Epithelial cell of esophagus (primary cell): ENCODE measurements around the gene SLC38A11.
"Not testable (repeated sequence)": the region's sequence is repeated elsewhere in the genome, so short reads cannot be mapped to it uniquely, and the experiment has no call there.

Experiments
- DNase-seq: peaks from one replicate; pipeline ENCODE4 v3.0.0; 2010; ENCODE audit warnings: low read depth
- H3K4me3 ChIP-seq: 2 replicates; pipeline ENCODE4 v1.5.1; 2011; ENCODE audit warnings: mild to moderate bottlenecking, low read length, control low read depth
- TF ChIP-seq, protein P1 (sequence below): IDR thresholded peaks from 2 replicates; pipeline ENCODE4 v1.5.1; 2011; ENCODE audit warnings: low read depth, mild to moderate bottlenecking, low read length, control low read depth, inconsistent platforms; ENCODE audit not compliant: insufficient read depth; ENCODE audit errors: missing control alignments

Gene SLC38A11

DNA sequence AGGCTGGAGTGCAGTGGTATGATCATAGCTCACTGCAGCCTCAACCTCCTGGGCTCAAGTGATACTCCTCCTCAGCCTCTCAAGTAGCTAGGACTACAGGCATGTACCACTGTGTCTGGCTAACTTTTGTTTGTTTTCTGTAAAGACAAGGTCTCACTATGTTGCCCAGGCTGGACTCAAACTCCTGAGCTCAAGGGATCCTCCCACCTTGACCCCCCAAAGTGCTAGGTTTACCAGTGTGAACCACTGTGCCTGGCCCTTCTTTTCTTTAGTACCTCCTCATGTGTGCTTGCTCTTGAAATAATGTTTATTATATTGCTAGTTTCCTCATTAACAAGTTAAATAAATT is 94.7 kb downstream of the SLC38A11 start:
- TF ChIP-seq, protein P1, sequence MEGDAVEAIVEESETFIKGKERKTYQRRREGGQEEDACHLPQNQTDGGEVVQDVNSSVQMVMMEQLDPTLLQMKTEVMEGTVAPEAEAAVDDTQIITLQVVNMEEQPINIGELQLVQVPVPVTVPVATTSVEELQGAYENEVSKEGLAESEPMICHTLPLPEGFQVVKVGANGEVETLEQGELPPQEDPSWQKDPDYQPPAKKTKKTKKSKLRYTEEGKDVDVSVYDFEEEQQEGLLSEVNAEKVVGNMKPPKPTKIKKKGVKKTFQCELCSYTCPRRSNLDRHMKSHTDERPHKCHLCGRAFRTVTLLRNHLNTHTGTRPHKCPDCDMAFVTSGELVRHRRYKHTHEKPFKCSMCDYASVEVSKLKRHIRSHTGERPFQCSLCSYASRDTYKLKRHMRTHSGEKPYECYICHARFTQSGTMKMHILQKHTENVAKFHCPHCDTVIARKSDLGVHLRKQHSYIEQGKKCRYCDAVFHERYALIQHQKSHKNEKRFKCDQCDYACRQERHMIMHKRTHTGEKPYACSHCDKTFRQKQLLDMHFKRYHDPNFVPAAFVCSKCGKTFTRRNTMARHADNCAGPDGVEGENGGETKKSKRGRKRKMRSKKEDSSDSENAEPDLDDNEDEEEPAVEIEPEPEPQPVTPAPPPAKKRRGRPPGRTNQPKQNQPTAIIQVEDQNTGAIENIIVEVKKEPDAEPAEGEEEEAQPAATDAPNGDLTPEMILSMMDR, result no peak
- DNase-seq, result no peak
- H3K4me3 ChIP-seq, result no peak overlapping the region

DNA sequence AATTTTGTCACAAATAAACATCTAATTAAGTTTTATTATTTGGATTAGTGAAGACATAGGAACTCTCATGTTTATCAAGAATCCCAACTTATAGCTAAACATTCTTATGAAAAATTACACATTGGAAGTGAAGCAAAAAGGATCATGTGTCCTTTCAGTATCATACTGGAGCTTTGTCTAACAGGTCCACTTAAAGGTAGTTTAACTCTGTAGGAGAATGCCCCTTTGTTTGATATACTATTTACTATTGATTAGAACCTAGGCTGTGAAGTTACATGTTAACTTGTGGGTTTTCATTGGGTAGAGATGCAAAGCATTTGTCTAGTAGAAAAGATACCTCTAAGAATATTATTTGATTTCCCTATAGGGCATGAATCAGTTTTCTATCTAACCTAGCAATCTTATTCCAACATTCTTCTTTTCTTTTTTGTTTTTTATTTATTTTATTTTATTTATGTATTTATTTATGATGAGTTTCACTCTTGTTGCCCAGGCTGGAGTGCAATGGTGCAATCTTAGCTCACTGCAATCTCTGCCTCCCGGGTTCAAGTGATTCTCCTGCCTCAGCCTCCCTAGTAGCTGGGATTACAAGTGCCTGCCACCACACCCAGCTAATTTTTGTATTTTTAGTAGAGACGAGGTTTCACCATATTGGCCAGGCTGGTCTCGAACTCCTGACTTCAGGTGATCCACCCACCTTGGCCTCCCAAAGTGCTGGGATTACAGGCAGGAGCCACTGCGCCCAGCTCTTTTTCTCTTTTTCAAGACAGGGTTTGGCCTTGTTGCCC is 95.2 kb downstream of the SLC38A11 start:
- not testable (repeated sequence) for H3K4me3 ChIP-seq, DNase-seq

DNA sequence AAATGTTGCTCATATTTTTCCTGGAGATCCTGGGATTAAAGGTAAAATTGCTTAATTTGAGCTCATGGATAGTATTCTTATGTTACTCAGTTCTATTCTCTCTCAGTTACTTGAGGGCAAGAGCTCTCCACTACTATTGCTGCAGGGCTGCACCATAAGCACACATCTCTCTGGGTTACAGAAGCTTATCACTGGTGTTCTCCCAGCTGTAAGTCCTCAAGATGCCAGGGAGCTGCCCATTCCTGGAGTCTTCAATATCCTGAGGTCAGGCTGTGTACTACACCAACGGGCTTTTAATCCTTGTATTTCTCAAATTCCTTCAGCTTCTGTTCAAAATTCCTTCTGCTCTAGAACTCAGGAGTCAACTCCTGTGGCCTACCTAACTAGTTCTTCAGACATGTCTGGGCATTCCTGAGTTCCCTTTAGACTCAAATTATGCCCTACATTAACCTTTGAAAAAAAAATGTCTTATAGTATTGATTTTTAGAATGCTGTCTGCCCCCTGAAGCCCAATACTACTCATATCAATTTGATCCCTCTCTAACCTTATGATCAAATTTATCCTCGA is 96.0 kb downstream of the SLC38A11 start:
- H3K4me3 ChIP-seq, result no peak overlapping the region
- TF ChIP-seq, protein P1, result no peak
- peak; percentile 67 for DNase-seq

DNA sequence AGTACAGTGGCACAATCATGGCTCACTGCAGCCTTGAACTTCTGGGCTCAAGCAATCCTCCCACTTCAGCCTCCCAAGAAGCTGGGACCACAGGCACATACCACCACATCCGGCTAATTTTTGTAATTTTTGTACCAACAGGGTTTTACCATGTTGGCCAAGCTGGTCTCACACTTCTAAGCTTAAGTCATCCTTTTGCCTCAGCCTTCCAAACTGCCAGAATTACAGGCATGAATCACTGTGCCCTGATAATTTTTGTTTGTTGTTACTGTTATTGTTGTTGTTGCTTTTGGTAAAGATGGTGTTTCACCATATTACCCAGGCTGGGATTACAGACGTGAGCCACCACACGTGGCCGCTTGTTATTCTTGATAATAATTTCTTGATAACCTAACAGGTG is 103.2 kb downstream of the SLC38A11 start:
- H3K4me3 ChIP-seq, result no peak overlapping the region
- TF ChIP-seq, protein P1, result no peak
- no peak for DNase-seq

DNA sequence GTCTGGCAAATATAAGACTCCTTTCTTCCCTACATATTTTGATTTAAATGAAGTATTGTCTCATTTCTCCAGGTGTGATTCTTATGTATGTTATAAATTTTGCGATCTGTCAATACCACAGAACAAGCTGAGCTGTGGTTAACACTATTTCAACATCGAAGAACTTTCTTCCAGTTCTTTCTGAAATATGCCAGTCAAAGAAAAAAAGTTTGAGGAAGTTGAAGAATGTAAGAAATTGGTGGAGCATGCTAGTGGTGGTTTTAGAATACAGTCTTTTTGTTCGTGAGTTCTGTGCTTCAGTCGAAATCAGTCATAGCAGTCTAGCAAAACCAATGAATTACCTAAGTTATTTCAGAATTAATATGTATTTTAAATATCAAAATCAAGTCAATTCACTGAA is 105.1 kb downstream of the SLC38A11 start:
- H3K4me3 ChIP-seq, result no peak overlapping the region
- no peak for DNase-seq
- TF ChIP-seq, protein P1, result no peak

DNA sequence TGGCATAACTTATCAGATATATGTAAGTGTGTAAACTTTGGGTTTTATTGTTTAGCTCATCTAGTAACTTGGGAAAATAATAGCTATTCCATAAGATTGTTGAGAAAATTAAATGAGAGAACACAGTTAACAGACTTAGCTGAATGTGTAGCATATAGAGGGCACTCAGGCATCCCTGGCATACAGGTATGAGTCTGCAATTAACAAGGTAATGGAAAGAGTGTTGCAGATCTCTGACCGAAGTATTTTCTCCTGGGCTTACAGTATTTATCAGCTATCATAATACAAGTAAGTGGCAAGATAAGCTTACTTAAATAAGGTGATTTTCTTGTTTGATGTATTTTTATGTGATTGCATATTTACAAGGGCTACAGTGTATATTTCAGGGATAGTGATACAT is 105.8 kb downstream of the SLC38A11 start:
- TF ChIP-seq, protein P1, result no peak
- no peak overlapping the region for H3K4me3 ChIP-seq
- no peak for DNase-seq

DNA sequence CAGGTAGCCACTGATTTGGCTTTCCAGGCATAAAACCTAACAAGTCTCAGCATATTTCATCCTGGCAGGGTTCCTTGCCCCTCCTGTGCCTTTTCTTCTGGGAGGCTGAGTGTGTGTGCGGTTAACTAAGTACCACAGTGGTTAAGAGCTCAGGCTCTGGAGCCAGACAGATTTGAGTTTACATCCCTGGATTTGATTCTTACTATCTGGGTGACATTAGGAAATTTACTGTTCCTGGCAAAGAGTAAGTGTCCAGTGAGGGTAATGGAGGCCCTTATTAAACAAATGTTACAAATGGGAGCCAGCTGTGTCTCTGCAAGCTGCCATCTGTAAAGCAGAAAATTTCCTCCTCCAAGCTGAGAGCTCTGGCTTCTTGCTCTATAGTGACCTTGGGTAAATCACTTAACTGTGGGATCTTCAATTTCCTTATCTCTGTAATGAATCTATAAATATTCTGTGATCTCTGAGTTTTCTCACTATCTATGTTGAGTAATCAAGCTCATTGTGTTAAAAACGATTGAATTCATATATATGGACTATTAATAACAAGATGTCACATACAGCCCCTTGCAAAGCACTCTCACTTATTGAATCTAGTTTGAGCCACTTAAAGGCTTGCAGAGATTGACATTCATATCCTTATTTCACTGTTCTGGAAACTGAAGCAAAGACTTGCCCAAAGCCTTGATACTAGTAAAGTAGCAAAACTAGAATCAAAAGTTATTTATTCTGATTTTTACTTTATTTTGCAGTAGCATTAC is 107.2 kb downstream of the SLC38A11 start:
- DNase-seq, result peak; percentile 89
- TF ChIP-seq, protein P1, result no peak
- H3K4me3 ChIP-seq, result no peak overlapping the region
